Measurements from ENCODE around the gene NLRP14.

NLRP14 gene

DNA sequence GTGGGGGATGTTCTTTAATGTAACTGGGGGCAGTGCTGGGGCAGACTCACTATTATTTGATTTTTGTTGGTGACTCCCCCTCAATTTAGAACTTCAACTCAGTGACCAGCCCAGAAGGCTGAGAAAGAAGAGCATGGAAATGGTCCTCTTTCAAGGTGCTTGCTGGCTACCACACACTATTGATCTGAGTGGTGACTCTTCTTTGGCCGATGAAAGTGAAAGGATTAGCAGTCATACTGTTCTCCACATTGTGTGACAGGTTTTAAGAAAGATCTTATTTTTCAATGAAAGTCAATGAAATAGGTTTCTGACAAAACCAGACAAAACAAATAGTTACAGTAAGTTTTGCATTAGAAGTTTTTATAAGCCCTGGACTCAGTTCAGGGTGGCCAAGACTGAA, 29.9 kb downstream of the NLRP14 start:
- DNase-seq (ENCODE audit: low spot score): no peak

DNA sequence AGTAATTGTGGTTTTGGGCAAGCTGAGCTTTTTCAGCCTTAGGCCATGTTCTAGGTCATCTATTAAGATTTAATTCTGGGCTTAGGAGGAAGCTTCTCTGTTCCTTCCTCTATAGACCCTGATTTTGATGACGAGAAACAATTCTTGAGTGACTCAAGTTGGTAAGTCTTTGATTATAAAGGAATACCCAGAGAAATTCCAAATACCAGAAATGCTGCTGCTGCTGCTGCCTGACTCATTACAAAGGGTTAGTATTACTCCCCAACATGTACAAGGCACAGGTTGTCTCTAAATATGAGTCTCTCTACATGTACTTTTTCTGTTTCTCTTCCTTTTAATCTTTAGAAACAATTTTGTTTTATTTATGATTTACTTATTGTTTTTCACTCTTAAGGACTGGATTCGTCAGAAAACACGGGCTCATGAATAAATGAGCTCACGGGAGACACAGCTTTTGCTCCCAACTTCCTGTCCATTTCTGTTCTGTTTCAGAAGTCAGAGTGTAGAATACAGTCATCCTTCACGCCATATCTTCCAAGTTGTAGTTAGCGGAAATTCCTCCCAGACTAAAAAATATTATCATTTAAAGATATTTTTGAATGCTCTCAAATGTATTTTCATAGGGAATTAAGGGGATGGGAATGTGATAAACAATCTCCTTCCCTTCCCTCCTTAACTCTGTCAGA, 36.7 kb downstream of the NLRP14 start:
- no peak for DNase-seq (ENCODE audit: low spot score)

DNA sequence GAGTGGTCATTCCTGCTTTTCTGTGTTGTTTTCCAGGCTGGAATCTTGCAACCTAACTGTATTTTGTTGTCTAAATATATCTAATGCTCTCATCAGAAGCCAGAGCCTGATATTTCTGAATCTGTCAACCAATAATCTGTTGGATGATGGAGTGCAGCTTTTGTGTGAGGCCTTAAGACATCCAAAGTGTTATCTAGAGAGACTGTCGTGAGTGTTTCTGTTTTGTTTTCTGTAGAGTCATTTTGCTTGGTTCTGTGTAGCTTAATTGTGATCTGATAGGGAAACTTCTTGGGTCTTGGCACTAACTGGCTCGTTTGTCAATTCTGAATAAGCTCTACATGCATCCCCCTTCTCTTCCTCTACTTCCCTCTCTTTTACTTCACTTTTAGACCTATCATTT, 37.4 kb downstream of the NLRP14 start:
- DNase-seq (ENCODE audit: low spot score): no peak

DNA sequence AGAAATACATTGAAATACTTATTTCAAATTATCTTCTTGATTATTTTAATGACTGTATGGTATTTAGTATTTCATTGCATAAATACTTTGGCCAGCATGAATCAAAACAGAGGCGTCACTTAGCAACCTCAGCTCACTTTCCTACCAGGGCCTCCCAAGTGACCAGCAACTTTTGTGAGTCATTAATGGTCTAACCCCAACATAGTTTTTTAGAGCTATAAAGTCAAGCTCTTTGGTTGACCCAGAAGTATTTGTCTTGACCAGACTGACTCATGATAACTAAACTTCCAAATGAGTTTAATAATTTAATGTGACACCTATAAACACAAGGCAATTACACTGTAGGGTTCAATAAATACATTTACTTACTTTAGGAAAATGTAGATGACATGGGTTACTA, 40.6 kb downstream of the NLRP14 start:
- no peak for DNase-seq (ENCODE audit: low spot score)

DNA sequence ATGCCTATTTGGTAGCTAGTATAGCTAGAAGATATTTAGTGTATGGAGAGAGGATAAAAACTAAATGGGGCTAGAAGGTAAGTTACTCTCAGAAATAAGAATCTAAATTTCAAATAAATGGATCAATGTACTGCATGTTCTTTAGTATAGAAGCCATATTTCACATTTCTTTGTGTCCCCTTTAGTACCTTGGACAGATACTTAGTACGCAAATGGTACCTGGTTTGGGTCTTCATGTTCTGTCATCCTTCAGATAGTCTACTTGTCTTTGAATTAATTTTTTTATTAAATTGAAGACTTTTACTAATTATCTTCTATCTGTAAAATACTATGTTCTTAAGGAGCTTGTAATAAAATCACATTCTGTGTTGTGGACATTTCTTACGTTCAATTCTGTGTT, 42.3 kb downstream of the NLRP14 start:
- no peak for DNase-seq (ENCODE audit: low spot score)

DNA sequence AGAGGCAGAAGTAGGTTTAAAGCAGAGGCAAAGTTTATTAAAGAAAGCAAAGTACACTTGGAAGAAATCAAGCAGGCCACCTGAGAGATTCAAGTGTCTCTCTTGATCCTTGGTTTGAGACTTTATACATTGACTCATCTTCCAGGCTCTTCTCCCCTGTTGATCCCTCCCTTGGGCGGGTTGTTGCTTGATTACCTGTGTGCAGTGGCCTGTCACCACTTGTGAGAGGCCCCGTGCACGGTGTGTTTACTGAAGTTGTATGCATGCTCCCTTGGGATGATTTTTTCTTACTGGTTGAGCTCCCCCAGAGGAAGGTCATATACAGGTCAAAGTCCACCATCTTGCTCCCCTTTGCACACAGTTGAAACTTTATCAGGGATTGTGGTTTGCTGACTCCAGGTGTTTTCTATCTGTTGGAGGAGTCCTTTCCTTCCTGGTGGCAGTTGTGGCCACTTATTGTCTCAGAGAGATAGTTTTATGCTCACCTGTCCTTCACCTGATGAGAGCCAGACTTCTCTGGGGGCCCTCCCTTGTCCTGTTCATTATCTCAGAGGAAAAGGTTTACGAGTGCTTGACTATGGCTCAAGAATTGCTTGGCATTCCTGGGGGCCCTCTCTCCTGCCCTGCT, 52.2 kb downstream of the NLRP14 start:
- DNase-seq (ENCODE audit: low spot score): no peak

DNA sequence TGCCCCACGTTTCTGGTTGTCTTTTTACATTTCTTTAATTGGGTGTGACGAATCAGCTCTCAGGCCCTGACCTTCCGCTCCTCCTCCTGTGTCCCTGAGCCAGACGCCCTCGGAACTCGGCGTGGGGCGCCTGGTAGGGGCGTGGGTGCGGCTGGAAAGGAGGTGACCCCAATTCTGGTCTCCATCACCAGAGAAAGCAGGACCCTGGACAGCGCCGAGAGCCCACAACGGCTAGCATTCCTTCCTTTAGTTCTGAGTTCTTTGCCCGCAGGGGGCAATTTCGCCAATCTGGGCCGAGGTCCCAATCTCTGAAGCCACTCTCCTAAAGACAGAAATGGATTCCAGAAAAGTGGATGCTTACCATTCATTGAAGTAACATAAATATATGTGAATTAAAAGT, 56.8 kb downstream of the NLRP14 start:
- no peak for DNase-seq (ENCODE audit: low spot score)

DNA sequence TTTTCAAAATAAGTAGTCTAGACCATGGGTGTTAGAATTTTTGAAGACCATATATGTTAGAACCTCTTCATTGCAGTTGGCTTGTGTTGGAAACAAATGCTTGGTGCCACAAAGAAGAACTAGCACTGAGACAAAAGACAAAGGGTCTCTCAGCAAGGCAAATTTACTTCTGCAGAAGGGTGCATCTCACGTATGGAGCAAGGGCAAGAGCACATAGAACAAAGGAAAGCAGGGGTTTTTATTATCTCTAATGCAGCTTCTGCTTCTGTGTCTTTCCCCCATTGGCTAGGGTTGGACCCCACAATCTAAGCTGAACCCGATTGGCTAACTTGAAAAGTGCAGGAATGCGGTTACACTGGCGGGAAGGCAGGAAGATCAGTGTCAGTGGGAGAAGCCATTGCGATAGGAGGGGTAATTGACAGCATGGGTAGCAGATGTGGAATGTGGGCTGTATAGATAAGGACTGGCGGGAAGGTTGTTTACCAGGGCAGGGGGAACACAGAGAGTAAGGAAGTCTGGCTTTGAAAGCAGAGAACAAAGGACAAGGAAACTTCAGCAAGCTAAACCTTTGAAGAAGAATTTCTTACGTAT, 59.4 kb downstream of the NLRP14 start:
- no peak for DNase-seq (ENCODE audit: low spot score)

DNA sequence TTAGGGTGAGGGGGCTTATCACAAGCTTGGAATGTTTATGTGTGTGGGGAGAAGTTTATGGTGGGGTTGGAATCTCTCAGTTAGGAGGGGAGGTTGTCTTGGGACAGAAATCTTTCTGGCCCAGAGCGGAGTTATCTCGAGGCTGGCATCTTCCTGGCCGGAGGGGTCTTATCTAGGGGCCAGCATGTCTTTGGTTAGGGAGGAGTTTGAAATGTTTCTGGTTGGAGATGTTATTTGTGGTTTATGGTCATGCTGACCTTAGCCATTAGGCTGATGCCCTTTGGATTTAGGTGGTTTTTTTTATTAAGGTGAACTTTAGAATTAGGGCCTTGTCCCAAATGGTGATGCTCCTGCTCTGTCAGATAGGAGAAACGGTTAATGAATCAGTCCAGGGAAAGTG, 60.6 kb downstream of the NLRP14 start:
- DNase-seq (ENCODE audit: low spot score): no peak

GRCh38 chr11:7081441-7081840, 61.2 kb downstream of the NLRP14 start:
- DNase-seq (ENCODE audit: low spot score): no peak

DNA sequence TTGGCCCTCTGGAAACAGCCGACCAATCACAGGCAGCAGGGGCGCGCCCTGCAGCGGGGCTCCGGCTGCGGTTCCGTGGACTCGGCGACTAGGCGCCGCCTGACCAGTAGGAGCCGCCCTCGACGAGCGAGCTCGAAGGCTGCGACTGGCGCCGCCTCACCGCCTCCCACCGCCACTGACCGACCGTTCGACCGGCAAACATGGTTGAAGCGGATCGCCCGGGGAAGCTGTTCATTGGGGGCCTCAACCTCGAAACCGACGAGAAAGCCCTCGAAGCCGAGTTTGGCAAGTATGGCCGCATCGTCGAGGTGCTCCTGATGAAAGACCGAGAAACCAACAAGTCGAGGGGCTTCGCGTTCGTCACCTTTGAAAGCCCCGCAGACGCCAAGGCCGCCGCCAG, 68.6 kb downstream of the NLRP14 start, which contains the start of gene RBMXL2:
Gene RBMXL2 (plus strand): TSS at position 78 of the 400 bp plus-strand sequence. CDS start 123 bp downstream, at position 201.
- DNase-seq (ENCODE audit: low spot score): no peak

- no peak for DNase-seq (ENCODE audit: low spot score)
These were observed 69.3 kb downstream of the NLRP14 start for GRCh38 chr11:7089328-7090251.

GRCh38 chr11:7098235-7098832, 78.1 kb downstream of the NLRP14 start:
- DNase-seq (ENCODE audit: low spot score): peak; percentile 53

- no peak for DNase-seq (ENCODE audit: low spot score)
These were observed 95.5 kb downstream of the NLRP14 start for GRCh38 chr11:7115780-7116179.

DNA sequence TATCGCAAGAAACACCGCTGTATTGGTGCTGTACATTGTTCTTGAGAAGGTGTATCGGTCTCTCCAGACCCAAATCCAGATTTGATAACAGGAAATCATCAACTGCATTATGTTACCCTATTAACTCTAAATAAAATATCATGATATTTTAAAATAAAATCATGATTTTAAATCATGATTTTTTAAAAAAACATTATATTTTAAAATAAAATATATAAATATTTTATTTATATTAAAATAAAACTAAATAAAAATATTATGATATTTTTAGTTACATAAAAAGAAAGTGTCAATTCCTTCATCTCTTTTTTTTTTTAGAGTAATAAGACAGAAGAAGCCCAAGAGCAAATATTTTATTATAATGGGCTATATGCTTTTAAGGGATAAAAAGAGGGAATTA, 96.1 kb downstream of the NLRP14 start:
- DNase-seq (ENCODE audit: low spot score): no peak

All from SK-N-DZ (cell line).